ENCODE data around the gene SCAND1.
A peak's percentile ranks its signal among the peaks of the same experiment; 100 is the strongest.

The SCAND1 gene

DNA sequence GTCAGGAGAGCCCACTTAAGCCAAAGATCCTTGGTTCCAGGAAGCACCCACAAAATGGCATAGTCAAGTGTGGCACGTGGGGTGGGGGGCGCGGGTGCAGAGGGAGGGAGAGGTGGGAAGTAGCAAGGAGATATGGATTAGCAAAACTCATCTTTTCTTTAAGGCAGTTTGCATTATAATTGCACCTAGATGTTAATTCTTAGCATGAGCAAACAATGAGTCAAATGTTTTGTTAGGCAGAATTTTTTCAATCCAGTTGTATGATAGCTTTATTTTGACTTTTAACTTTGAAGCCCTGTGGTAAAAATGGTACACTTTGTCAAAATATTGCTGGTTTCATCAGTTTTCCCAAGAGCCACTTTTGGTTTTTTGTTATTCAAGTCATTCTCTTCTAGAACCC, 15.0 kb downstream of the SCAND1 start:
- TF ChIP-seq CTCF (IDR thresholded peaks at IDR 0.05; ENCODE audit: low read depth, low read length), result no peak
- H3K4me3 ChIP-seq (replicated peaks in 1 of 2; ENCODE audit: low read depth in 2 of 2, low read length in 2 of 2), result no peak overlapping the region
- DNase-seq (ENCODE audit: low read depth in 2 of 2), result peak in 1 of 2 donors; percentile 17

- TF ChIP-seq CTCF (IDR thresholded peaks at IDR 0.05; ENCODE audit: low read depth, low read length), result no peak
- H3K4me3 ChIP-seq (replicated peaks in 1 of 2; ENCODE audit: low read depth in 2 of 2, low read length in 2 of 2), result no peak overlapping the region
- no peak for DNase-seq (ENCODE audit: low read depth in 2 of 2)
Measured at GRCh38 chr20:35934050-35934449, 20.3 kb downstream of the SCAND1 start.

- no peak overlapping the region for H3K4me3 ChIP-seq (replicated peaks in 1 of 2; ENCODE audit: low read depth in 2 of 2, low read length in 2 of 2)
- no peak for TF ChIP-seq CTCF (IDR thresholded peaks at IDR 0.05; ENCODE audit: low read depth, low read length)
- DNase-seq (ENCODE audit: low read depth in 2 of 2), result no peak
Measured at GRCh38 chr20:35929301-35929700, 25.0 kb downstream of the SCAND1 start.

DNA sequence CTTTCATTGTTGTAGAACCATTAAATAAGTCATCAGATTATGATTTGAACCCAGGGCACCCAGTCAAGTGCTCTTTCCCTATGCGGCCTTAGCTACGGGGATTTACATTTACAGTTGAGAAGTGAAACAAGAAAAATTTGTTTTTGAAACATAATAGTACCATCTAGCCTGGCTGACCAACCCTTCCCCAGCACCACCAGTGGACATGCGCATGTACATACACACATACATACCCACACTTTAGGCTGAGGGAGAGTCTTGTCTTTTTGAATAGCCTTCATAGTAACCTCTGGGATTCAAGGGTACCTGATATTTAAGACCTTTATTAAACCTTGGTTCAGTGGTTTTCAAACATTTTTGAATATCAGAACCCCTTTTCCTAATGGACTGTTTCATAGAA, 33.8 kb downstream of the SCAND1 start:
- DNase-seq (ENCODE audit: low read depth in 2 of 2), result no peak
- no peak for TF ChIP-seq CTCF (IDR thresholded peaks at IDR 0.05; ENCODE audit: low read depth, low read length)
- H3K4me3 ChIP-seq (replicated peaks in 1 of 2; ENCODE audit: low read depth in 2 of 2, low read length in 2 of 2), result no peak overlapping the region

DNA sequence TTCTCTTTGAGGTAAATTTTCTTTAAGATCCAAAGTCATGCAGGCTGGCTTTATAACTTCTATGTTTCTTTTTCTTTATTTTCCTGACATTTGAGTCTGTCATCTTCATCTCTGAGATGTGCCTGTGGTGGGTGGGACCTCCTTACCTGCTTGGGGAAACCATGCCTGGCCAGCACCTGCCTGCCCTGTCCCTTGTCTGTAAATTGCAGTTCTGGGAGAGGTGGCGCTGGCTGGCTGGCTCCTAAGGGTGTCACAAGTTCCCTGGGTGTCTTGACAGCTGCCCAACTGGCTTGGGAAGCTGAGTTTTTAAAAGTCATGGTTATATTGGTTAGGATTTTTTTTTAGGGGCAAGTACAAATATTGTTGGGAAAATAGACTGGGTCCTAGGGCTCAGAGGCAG, 36.3 kb downstream of the SCAND1 start:
- DNase-seq (ENCODE audit: low read depth in 2 of 2), result no peak
- no peak overlapping the region for H3K4me3 ChIP-seq (replicated peaks in 1 of 2; ENCODE audit: low read depth in 2 of 2, low read length in 2 of 2)
- TF ChIP-seq CTCF (IDR thresholded peaks at IDR 0.05; ENCODE audit: low read depth, low read length), result no peak

DNA sequence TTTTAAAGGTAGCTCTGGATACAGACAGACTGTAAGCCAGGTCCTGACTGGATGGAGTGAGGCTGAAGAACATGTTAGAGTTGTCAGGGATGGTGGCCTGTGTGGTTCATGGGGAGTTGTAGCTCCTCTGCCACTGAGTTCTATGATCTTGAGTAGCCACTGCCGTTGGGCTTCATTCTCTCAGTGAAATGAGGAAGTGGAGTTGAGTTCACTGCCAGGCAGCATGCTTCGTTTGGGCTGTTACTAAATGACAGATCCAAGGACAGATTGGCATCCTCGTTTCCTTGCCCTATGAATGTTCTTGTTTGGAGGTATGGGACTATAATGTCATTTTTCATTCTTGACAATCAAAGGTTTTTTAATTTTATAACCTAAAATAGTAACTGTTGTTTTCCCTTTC, 37.2 kb downstream of the SCAND1 start:
- no peak for DNase-seq (ENCODE audit: low read depth in 2 of 2)
- H3K4me3 ChIP-seq (replicated peaks in 1 of 2; ENCODE audit: low read depth in 2 of 2, low read length in 2 of 2), result no peak overlapping the region
- TF ChIP-seq CTCF (IDR thresholded peaks at IDR 0.05; ENCODE audit: low read depth, low read length), result no peak

GRCh38 chr20:35912881-35913280, 41.4 kb downstream of the SCAND1 start:
- peak in 1 of 2 donors; percentile 17 for DNase-seq (ENCODE audit: low read depth in 2 of 2)
- no peak for TF ChIP-seq CTCF (IDR thresholded peaks at IDR 0.05; ENCODE audit: low read depth, low read length)
- no peak overlapping the region for H3K4me3 ChIP-seq (replicated peaks in 1 of 2; ENCODE audit: low read depth in 2 of 2, low read length in 2 of 2)

Data from cardiac fibroblast (primary cell).